ENCODE measurements around the gene ZNF705A. TPM values are rescaled to one million over a fixed set of nuclear protein-coding genes. Genes with fewer than 3 reads are reported as not detected.
"Not testable (repeated sequence)": the region's sequence is repeated elsewhere in the genome, so short reads cannot be mapped to it uniquely, and the experiment has no call there.

The ZNF705A gene
- not detected for polyA plus RNA-seq (ENCODE audit: low read depth in 6 of 6)

GRCh38 chr12:8156845-8157244 is at the start of gene ZNF705A:
TSS of gene ZNF705A (plus strand) at chr12:8157015. CDS start at chr12:8172626, 15,611 bp downstream.
- no peak within 1 kb of the TSS for H3K4me3 Mint-ChIP-seq
- no peak for DNase-seq

GRCh38 chr12:8108808-8109398 is 47.9 kb upstream of the ZNF705A start:
- Mint-ChIP-seq H3K9me3 (peaks cover 0 to 3% (median 0%) of the 10 kb centered on the region in 7 donors), H3K27ac (peak overlapping the region in 1 of 6 donors; percentile 25), H3K36me3 (peaks cover 5 to 16% of the 10 kb centered on the region in 2 donors), H3K4me1 (peaks cover 2 to 8% (median 5%) of the 10 kb centered on the region in 3 donors), H3K27me3 (no peaks in the 10 kb centered on the region), H3K4me3 (no peak overlapping the region)
- DNase-seq (peak; percentile 61), ATAC-seq (ENCODE audit: low read depth in 2 of 2) (peak; percentile 77 to 78)

More at GRCh38 chr12:8156845-8157244, at the start of gene ZNF705A:
- Mint-ChIP-seq H3K4me1 (no peaks in the 10 kb centered on the region), H3K9me3 (no peaks in the 10 kb centered on the region), H3K36me3 (no peaks in the 10 kb centered on the region), H3K27ac (peak within 1 kb of the TSS in 2 of 6 donors; percentile 13 to 42), H3K27me3 (peaks cover 8 to 21% (median 14%) of the 10 kb centered on the region in 3 donors)
- no peak for ATAC-seq (ENCODE audit: low read depth in 2 of 2)

- ATAC-seq (ENCODE audit: low read depth in 2 of 2); H3K27me3 Mint-ChIP-seq; H3K9me3 Mint-ChIP-seq; H3K4me1 Mint-ChIP-seq; H3K4me3 Mint-ChIP-seq; DNase-seq; H3K27ac Mint-ChIP-seq; H3K36me3 Mint-ChIP-seq: not testable (repeated sequence)
These were observed 43.7 kb upstream of the ZNF705A start for GRCh38 chr12:8113117-8113516.

- DNase-seq: no peak
- Mint-ChIP-seq H3K27me3 (no peaks in the 10 kb centered on the region), H3K4me3 (no peak overlapping the region), H3K27ac (peak overlapping the region in 1 of 6 donors; percentile 57), H3K36me3 (peaks cover 5 to 17% of the 10 kb centered on the region in 2 donors), H3K9me3 (peaks cover 0 to 3% (median 0%) of the 10 kb centered on the region in 7 donors), H3K4me1 (peaks cover 24 to 32% (median 29%) of the 10 kb centered on the region in 3 donors)
- ATAC-seq (ENCODE audit: low read depth in 2 of 2): no peak
These were observed 36.6 kb upstream of the ZNF705A start for GRCh38 chr12:8120072-8120713.

- Mint-ChIP-seq H3K27ac (peak within 1 kb of the TSS; percentile 80 to 94 (median 93)), H3K27me3 (no peaks in the 10 kb centered on the region), H3K9me3 (peaks cover 0 to 3% (median 0%) of the 10 kb centered on the region in 7 donors), H3K4me1 (peaks cover 39 to 54% (median 47%) of the 10 kb centered on the region in 3 donors), H3K36me3 (peaks cover 20 to 37% of the 10 kb centered on the region in 2 donors), H3K4me3 (peak within 1 kb of the TSS; percentile 79 to 95 (median 88))
- DNase-seq (peak; percentile 28), ATAC-seq (ENCODE audit: low read depth in 2 of 2) (peak; percentile 82 to 87)
These were observed 33.5 kb upstream of the ZNF705A start, which contains the start of gene CLEC4A for GRCh38 chr12:8123124-8123912. TSS of gene CLEC4A (plus strand) at chr12:8123617. CDS start at chr12:8123879, 262 bp downstream.

GRCh38 chr12:8127138-8127537 is 29.7 kb upstream of the ZNF705A start:
- H3K4me3 Mint-ChIP-seq: peak overlapping the region in 1 of 8 donors; percentile 31
- ATAC-seq (ENCODE audit: low read depth in 2 of 2) (no peak), DNase-seq (no peak)
- H3K27ac Mint-ChIP-seq: peak overlapping the region in 2 of 6 donors; percentile 18 to 59
- H3K9me3 Mint-ChIP-seq: peaks cover 0 to 3% (median 0%) of the 10 kb centered on the region in 7 donors
- no peaks in the 10 kb centered on the region for H3K27me3 Mint-ChIP-seq
- H3K36me3 Mint-ChIP-seq: peaks cover 26 to 30% of the 10 kb centered on the region in 2 donors
- peaks cover 30 to 47% (median 47%) of the 10 kb centered on the region in 3 donors for H3K4me1 Mint-ChIP-seq

GRCh38 chr12:8133636-8134397 is 23.0 kb upstream of the ZNF705A start:
- H3K4me1 Mint-ChIP-seq; H3K9me3 Mint-ChIP-seq; H3K4me3 Mint-ChIP-seq; DNase-seq; H3K27me3 Mint-ChIP-seq; ATAC-seq (ENCODE audit: low read depth in 2 of 2): not testable (repeated sequence)
- Mint-ChIP-seq H3K36me3 (peaks cover 30 to 35% of the 10 kb centered on the region in 2 donors), H3K27ac (peak overlapping the region in 1 of 6 donors; percentile 22)

- Mint-ChIP-seq H3K27ac (peak overlapping the region in 1 of 6 donors; percentile 74), H3K36me3 (peaks cover 33 to 36% of the 10 kb centered on the region in 2 donors)
- not testable (repeated sequence) for H3K27me3 Mint-ChIP-seq; H3K4me1 Mint-ChIP-seq; H3K4me3 Mint-ChIP-seq; DNase-seq; ATAC-seq (ENCODE audit: low read depth in 2 of 2); H3K9me3 Mint-ChIP-seq
These were observed 22.4 kb upstream of the ZNF705A start for GRCh38 chr12:8134398-8134930.

GRCh38 chr12:8141647-8142046 is 15.2 kb upstream of the ZNF705A start:
- peaks cover 40 to 42% of the 10 kb centered on the region in 2 donors for H3K36me3 Mint-ChIP-seq
- H3K9me3 Mint-ChIP-seq: peaks cover 0 to 19% (median 8%) of the 10 kb centered on the region in 7 donors
- not testable (repeated sequence) for H3K27me3 Mint-ChIP-seq; DNase-seq; H3K27ac Mint-ChIP-seq; H3K4me3 Mint-ChIP-seq; ATAC-seq (ENCODE audit: low read depth in 2 of 2); H3K4me1 Mint-ChIP-seq

GRCh38 chr12:8143261-8143660 is 13.6 kb upstream of the ZNF705A start:
- DNase-seq (no peak), ATAC-seq (ENCODE audit: low read depth in 2 of 2) (no peak)
- H3K36me3 Mint-ChIP-seq: peaks cover 32 to 36% of the 10 kb centered on the region in 2 donors
- H3K4me1 Mint-ChIP-seq: no peaks in the 10 kb centered on the region
- peaks cover 0 to 18% (median 5%) of the 10 kb centered on the region in 3 donors for H3K27me3 Mint-ChIP-seq
- peaks cover 0 to 19% (median 8%) of the 10 kb centered on the region in 7 donors for H3K9me3 Mint-ChIP-seq
- H3K27ac Mint-ChIP-seq: no peak overlapping the region
- no peak overlapping the region for H3K4me3 Mint-ChIP-seq

- H3K9me3 Mint-ChIP-seq: peaks cover 0 to 17% (median 12%) of the 10 kb centered on the region in 7 donors
- peaks cover 0 to 18% (median 5%) of the 10 kb centered on the region in 3 donors for H3K27me3 Mint-ChIP-seq
- DNase-seq (no peak), ATAC-seq (ENCODE audit: low read depth in 2 of 2) (no peak)
- H3K36me3 Mint-ChIP-seq: peaks cover 14 to 17% of the 10 kb centered on the region in 2 donors
- H3K4me1 Mint-ChIP-seq: no peaks in the 10 kb centered on the region
- H3K4me3 Mint-ChIP-seq: no peak overlapping the region
- H3K27ac Mint-ChIP-seq: no peak overlapping the region
These were observed 10.9 kb upstream of the ZNF705A start for GRCh38 chr12:8145754-8146441.

- no peak overlapping the region for H3K27ac Mint-ChIP-seq
These were observed 10.4 kb upstream of the ZNF705A start for GRCh38 chr12:8146442-8146771.

More at GRCh38 chr12:8146442-8146771, 10.4 kb upstream of the ZNF705A start:
- Mint-ChIP-seq H3K9me3 (peaks cover 0 to 13% (median 11%) of the 10 kb centered on the region in 7 donors), H3K27me3 (peaks cover 1 to 18% (median 5%) of the 10 kb centered on the region in 3 donors), H3K36me3 (peaks cover 12 to 13% of the 10 kb centered on the region in 2 donors), H3K4me3 (no peak overlapping the region), H3K4me1 (no peaks in the 10 kb centered on the region)
- ATAC-seq (ENCODE audit: low read depth in 2 of 2): no peak
- DNase-seq: no peak
